CD4-positive, alpha-beta T cell (primary cell): Measurements from ENCODE around the gene FAM53B. TPM values are rescaled to one million over a fixed set of nuclear protein-coding genes. Genes with fewer than 3 reads are reported as not detected.
A peak's percentile ranks its signal among the peaks of the same experiment; 100 is the strongest.

Experiments
- ATAC-seq: fragments of 200-7000 bp; cut with Tn5 transposase; one replicate; pipeline ENCODE4 v1.10.0; 2022; ENCODE audit warnings: mild to moderate bottlenecking; ENCODE audit not compliant: poor library complexity
- CTCF ChIA-PET: fragments of 350-600 bp; sonication (Branson Sonifier 250); formaldehyde crosslinking; loops from one replicate; lab custom pipeline; 2021; ENCODE audit warnings: antibody characterized with exemption, inconsistent platforms; lab: Charles Lee
- POLR2A ChIA-PET: fragments of 350-600 bp; sonication (Branson Sonifier 250); formaldehyde crosslinking; loops from one replicate; lab custom pipeline; 2021; ENCODE audit warnings: antibody characterized with exemption, inconsistent platforms; lab: Charles Lee
- DNase-seq, 14 experiments: peaks; one replicate each; pipeline ENCODE4 v3.0.0-alpha.2; 2013 to 2020; ENCODE audit warnings: mixed read lengths in 2 of 14
- H3K27ac ChIP-seq, 2 donors: one replicate each; pipeline versions ENCODE4 v1.5.1 to v1.7.0; 2013; ENCODE audit warnings: low read length in 2 of 2, low read depth in 1 of 2, mild to moderate bottlenecking in 1 of 2
- H3K27me3 ChIP-seq, 2 experiments: 1 replicate in 1 of 2; 2 replicates in 1 of 2; pipeline versions ENCODE4 v1.6.1 to v1.7.0; 2013; ENCODE audit warnings: low read length in 2 of 2, control low read depth in 1 of 2, mild to moderate bottlenecking in 1 of 2, moderate library complexity in 1 of 2; ENCODE audit not compliant: insufficient read depth in 2 of 2, control insufficient read depth in 1 of 2
- H3K36me3 ChIP-seq: one replicate; pipeline ENCODE4 v1.6.1; 2013; ENCODE audit warnings: low read length, control low read depth; ENCODE audit not compliant: insufficient read depth
- H3K4me1 ChIP-seq: one replicate; pipeline ENCODE4 v1.6.1; 2013; ENCODE audit warnings: low read length, control low read depth; ENCODE audit not compliant: insufficient read depth
- H3K4me3 ChIP-seq: one replicate; pipeline ENCODE4 v1.5.1; 2013; ENCODE audit warnings: mild to moderate bottlenecking, low read length, moderate library complexity
- H3K9me3 ChIP-seq, 2 experiments: 1 replicate in 1 of 2; 2 replicates in 1 of 2; pipeline versions ENCODE4 v1.6.1 to v1.7.0; 2013; ENCODE audit warnings: low read length in 2 of 2, mild to moderate bottlenecking in 2 of 2, control low read depth in 1 of 2, moderate library complexity in 1 of 2; ENCODE audit not compliant: control insufficient read depth in 1 of 2, insufficient read depth in 1 of 2
- H3K27ac Mint-ChIP-seq: one replicate; pipeline ENCODE4 v1.8.0; 2020; ENCODE audit warnings: mixed read lengths
- H3K27me3 Mint-ChIP-seq: one replicate; pipeline ENCODE4 v1.8.0; 2021; ENCODE audit warnings: mixed read lengths
- H3K36me3 Mint-ChIP-seq: one replicate; pipeline ENCODE4 v1.8.0; 2021; ENCODE audit warnings: low read depth, mixed read lengths
- H3K4me1 Mint-ChIP-seq: one replicate; pipeline ENCODE4 v1.8.0; 2021; ENCODE audit warnings: low read depth, mixed read lengths
- H3K4me3 Mint-ChIP-seq: one replicate; pipeline ENCODE4 v1.8.0; 2020; ENCODE audit warnings: mild to moderate bottlenecking, mixed read lengths
- H3K9me3 Mint-ChIP-seq: one replicate; pipeline ENCODE4 v1.8.0; 2020; ENCODE audit warnings: mixed read lengths
- intact Hi-C, 2 experiments: fragments of 100-400 bp; cut with DNase I in 1 of 2; cut with micrococcal nuclease in 1 of 2; formaldehyde crosslinking; loops; one replicate each; pipeline versions ENCODE4 v1.15.1 to v1.9.0; 2023 to 2025; cut with DNase I, micrococcal nuclease
- total RNA-seq, 174 experiments: library from RNA in 2 of 174; stranded (reverse) in 2 of 174; gene quantifications; one replicate each; pipeline ENCODE4 v1.2.3 and lab custom pipeline; 2021 to 2026
- TF ChIP-seq, protein P1 (sequence below): fragments of 200-600 bp; IDR thresholded peaks from one replicate; pipeline ENCODE4 v1.8.0; 2022; ENCODE audit warnings: antibody characterized with exemption, mild to moderate bottlenecking

FAM53B gene
- total RNA-seq, 2 experiments from 2014 or later = 32.9 to 33.6 TPM

DNA sequence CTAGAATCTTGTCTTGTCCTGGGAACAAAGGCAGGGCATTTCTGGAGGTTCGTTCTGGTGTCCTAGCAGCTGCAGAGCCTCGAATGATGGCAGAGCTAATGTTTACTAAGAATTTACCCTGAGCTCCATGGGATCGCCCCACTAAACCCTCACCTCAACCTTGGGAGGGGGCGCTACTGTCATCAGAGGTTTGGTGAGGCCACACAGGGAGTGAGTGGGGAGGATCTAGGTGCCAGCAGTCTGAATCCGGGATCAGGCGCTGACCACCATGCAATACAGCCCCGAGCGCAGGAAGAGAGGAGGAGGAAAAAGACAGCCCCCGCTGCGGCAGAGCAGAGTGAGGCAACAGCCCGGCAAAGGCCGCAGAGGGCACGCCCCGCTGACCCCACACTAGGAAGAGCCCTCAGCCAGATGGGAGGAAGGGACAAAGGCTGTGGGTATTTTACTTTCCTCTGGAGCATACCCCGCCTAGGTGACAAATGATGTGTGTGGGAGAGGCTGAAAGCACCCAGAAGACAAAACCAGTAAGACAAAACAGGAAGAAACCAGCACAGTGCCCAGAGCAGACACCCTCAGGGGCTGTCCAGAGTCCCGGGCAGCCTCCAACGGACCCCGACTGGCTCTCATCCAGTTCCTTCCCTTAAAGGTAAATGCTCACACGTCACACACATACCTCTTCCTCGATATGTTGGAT lies 103.5 kb downstream of the FAM53B start:
- peak overlapping the region; percentile 46 for H3K4me3 Mint-ChIP-seq
- H3K4me1 Mint-ChIP-seq = peaks cover 86% of the 10 kb centered on the region
- H3K27ac Mint-ChIP-seq = peak overlapping the region; percentile 95
- POLR2A ChIA-PET = interaction anchor here (0.5 to 4.7 kb wide), 3 partner anchors 7 to 82 kb away, joined by 3 to 25 read pairs (median 3); no protein-coding TSS in a partner anchor
- H3K9me3 Mint-ChIP-seq = no peaks in the 10 kb centered on the region
- no peaks in the 10 kb centered on the region for H3K27me3 ChIP-seq
- H3K27ac ChIP-seq = peak overlapping the region; percentile 43 to 49
- H3K9me3 ChIP-seq = no peaks in the 10 kb centered on the region
- intact Hi-C loops = loop anchor here in 1 of 2 experiments (10.0 kb wide), 1 partner anchor 106 kb away; no protein-coding TSS in a partner anchor
- TF ChIP-seq, protein P1, sequence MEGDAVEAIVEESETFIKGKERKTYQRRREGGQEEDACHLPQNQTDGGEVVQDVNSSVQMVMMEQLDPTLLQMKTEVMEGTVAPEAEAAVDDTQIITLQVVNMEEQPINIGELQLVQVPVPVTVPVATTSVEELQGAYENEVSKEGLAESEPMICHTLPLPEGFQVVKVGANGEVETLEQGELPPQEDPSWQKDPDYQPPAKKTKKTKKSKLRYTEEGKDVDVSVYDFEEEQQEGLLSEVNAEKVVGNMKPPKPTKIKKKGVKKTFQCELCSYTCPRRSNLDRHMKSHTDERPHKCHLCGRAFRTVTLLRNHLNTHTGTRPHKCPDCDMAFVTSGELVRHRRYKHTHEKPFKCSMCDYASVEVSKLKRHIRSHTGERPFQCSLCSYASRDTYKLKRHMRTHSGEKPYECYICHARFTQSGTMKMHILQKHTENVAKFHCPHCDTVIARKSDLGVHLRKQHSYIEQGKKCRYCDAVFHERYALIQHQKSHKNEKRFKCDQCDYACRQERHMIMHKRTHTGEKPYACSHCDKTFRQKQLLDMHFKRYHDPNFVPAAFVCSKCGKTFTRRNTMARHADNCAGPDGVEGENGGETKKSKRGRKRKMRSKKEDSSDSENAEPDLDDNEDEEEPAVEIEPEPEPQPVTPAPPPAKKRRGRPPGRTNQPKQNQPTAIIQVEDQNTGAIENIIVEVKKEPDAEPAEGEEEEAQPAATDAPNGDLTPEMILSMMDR = no peak
- ATAC-seq = peak; percentile 25
- peak in 4 of 14 experiments; percentile 39 to 58 (median 48) for DNase-seq
- peaks cover 100% of the 10 kb centered on the region for H3K4me1 ChIP-seq
- peak overlapping the region; percentile 15 for H3K4me3 ChIP-seq
- H3K36me3 ChIP-seq = peaks cover 22% of the 10 kb centered on the region
- H3K27me3 Mint-ChIP-seq = no peaks in the 10 kb centered on the region
- CTCF ChIA-PET = no interaction called here
- peaks cover 6% of the 10 kb centered on the region for H3K36me3 Mint-ChIP-seq

- no peak overlapping the region for H3K4me3 Mint-ChIP-seq
- ATAC-seq (no peak), DNase-seq (no peak)
- H3K4me1 ChIP-seq = peaks cover 95% of the 10 kb centered on the region
- no peaks in the 10 kb centered on the region for H3K9me3 Mint-ChIP-seq
- no peaks in the 10 kb centered on the region for H3K9me3 ChIP-seq
- H3K27me3 ChIP-seq = no peaks in the 10 kb centered on the region
- H3K27ac Mint-ChIP-seq = peak overlapping the region; percentile 95
- H3K27ac ChIP-seq = peak overlapping the region in 1 of 2 donors; percentile 43
- TF ChIP-seq, protein P1 = no peak
- no peaks in the 10 kb centered on the region for H3K27me3 Mint-ChIP-seq
- peaks cover 6% of the 10 kb centered on the region for H3K36me3 Mint-ChIP-seq
- no peak overlapping the region for H3K4me3 ChIP-seq
- CTCF ChIA-PET = interaction anchor here (1.4 kb wide), 1 partner anchor 79 kb away, joined by 3 read pairs; no protein-coding TSS in a partner anchor
- peaks cover 85% of the 10 kb centered on the region for H3K4me1 Mint-ChIP-seq
- H3K36me3 ChIP-seq = peaks cover 25% of the 10 kb centered on the region
- intact Hi-C loops = loop anchor here in 1 of 2 experiments (10.0 kb wide), 1 partner anchor 105 kb away; no protein-coding TSS in a partner anchor
- POLR2A ChIA-PET = interaction anchor here (0.6 to 4.7 kb wide), 2 partner anchors 8 to 82 kb away, joined by 3 to 25 read pairs; no protein-coding TSS in a partner anchor
These were observed 104.1 kb downstream of the FAM53B start for GRCh38 chr10:124640056-124640455.

DNA sequence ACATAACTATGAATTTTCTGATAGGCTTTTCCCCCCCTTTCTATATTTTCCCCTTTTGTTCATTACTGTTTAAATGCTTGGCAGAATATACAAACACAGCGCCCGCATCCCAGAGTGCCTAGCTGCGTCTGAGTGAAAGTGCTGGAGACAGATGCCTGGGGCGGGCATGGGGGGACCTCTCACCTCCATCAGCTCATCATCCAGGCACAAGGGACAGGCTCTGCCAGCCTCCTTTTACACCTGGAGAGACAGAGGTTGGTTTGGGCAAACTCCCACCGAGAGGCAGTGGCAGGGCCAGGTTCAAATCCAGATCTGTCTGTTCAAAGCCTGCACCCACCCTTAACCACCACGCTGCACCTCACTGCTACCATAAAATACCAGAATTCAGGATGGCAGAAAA lies 104.5 kb downstream of the FAM53B start:
- POLR2A ChIA-PET = interaction anchor here (4.7 kb wide), 1 partner anchor 8 kb away, joined by 25 read pairs; no protein-coding TSS in a partner anchor

More for the DNA sequence above, 104.5 kb downstream of the FAM53B start:
- Histone ChIP-seq H3K36me3 (peaks cover 25% of the 10 kb centered on the region), H3K9me3 (no peaks in the 10 kb centered on the region), H3K27ac (peak overlapping the region in 1 of 2 donors; percentile 43), H3K27me3 (no peaks in the 10 kb centered on the region), H3K4me3 (no peak overlapping the region), H3K4me1 (peaks cover 91% of the 10 kb centered on the region)
- H3K36me3 Mint-ChIP-seq = peaks cover 6% of the 10 kb centered on the region
- TF ChIP-seq, protein P1 = no peak
- peak overlapping the region; percentile 95 for H3K27ac Mint-ChIP-seq
- H3K27me3 Mint-ChIP-seq = no peaks in the 10 kb centered on the region
- CTCF ChIA-PET = interaction anchor here (1.4 kb wide), 1 partner anchor 79 kb away, joined by 3 read pairs; no protein-coding TSS in a partner anchor
- H3K4me1 Mint-ChIP-seq = peaks cover 83% of the 10 kb centered on the region
- DNase-seq = no peak
- intact Hi-C loops = loop anchor here (5.0 to 10.0 kb wide), 3 partner anchors 33 to 105 kb away; no protein-coding TSS in a partner anchor
- ATAC-seq = no peak
- H3K4me3 Mint-ChIP-seq = no peak overlapping the region
- no peaks in the 10 kb centered on the region for H3K9me3 Mint-ChIP-seq
